HepG2 (cell line): ENCODE data around the gene TSPAN5.

Source experiments
- ATAD3A ChIP-seq: sonication (generic); formaldehyde crosslinking; IDR thresholded peaks from 2 replicates; pipeline ENCODE4 v1.4.0; 2020; ENCODE audit warnings: missing genetic modification reagents
- EHMT2 ChIP-seq: fragments of 200-600 bp; sonication (generic); IDR thresholded peaks from 2 replicates; pipeline ENCODE4 v1.7.0; 2017; ENCODE audit warnings: antibody characterized with exemption, low read depth, low read length, borderline replicate concordance
- FOXJ3 ChIP-seq: sonication (generic); formaldehyde crosslinking; IDR thresholded peaks from 2 replicates; pipeline ENCODE4 v1.4.0; 2020; ENCODE audit warnings: missing genetic modification reagents, mild to moderate bottlenecking, borderline replicate concordance
- JUND ChIP-seq: sonication (generic); formaldehyde crosslinking; IDR thresholded peaks from 2 replicates; pipeline ENCODE4 v1.8.0; 2022; ENCODE audit warnings: mild to moderate bottlenecking, missing genetic modification reagents
- POLR2AphosphoS5 ChIP-seq: IDR thresholded peaks from 2 replicates; pipeline ENCODE4 v1.6.1; 2012; ENCODE audit warnings: low read depth, low read length
- TAF1 ChIP-seq: sonication (generic); formaldehyde crosslinking; IDR thresholded peaks from 2 replicates; pipeline ENCODE4 v1.4.0; 2020; ENCODE audit warnings: missing genetic modification reagents
- ZNF747 ChIP-seq: sonication (generic); formaldehyde crosslinking; IDR thresholded peaks from 2 replicates; pipeline ENCODE4 v1.8.1; 2023; ENCODE audit warnings: missing genetic modification reagents, mild to moderate bottlenecking, borderline replicate concordance
- TF ChIP-seq, protein P1 (sequence below): sonication (generic); formaldehyde crosslinking; IDR thresholded peaks from 2 replicates; pipeline ENCODE4 v1.5.0; 2020; ENCODE audit warnings: mild to moderate bottlenecking, missing genetic modification reagents, moderate library complexity
- TF ChIP-seq, protein P2 (sequence below), 2 experiments: sonication (generic) in 1 of 2; formaldehyde crosslinking in 1 of 2; IDR thresholded peaks; 2 replicates each; pipeline versions ENCODE4 v1.5.1 to v1.6.1; 2011 to 2020; ENCODE audit warnings: borderline replicate concordance in 1 of 2, low read depth in 1 of 2, low read length in 1 of 2, mild to moderate bottlenecking in 1 of 2, missing genetic modification reagents in 1 of 2, moderate library complexity in 1 of 2
- TF ChIP-seq, protein P3 (sequence below): IDR thresholded peaks from 2 replicates; pipeline ENCODE4 v1.4.0; 2020; ENCODE audit warnings: mild to moderate bottlenecking, missing genetic modification reagents
- TF ChIP-seq, protein P4 (sequence below), 2 experiments: IDR thresholded peaks; 2 replicates each; pipeline ENCODE4 v1.6.1; 2011 to 2012; ENCODE audit warnings: low read length in 2 of 2, borderline replicate concordance in 1 of 2, low read depth in 1 of 2, mild to moderate bottlenecking in 1 of 2, moderate library complexity in 1 of 2

DNA sequence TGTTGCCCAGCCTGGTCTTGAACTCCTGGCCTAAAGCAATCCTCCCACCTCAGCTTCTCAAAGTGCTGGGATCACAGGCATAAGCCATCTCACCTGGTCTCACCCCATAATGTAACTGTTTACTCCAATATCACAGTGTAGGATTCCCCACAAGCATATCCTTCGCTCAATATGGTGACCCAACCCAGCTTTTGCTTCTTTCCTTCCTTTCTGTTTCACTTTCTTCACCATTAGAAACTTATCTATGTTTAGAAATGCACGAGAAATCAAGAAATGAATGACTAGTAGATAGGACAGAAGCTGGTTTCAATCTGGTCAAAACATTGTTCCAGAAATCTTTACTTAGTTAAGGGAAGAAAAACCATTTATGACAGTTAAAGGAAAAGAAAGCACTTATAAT is 18.9 kb downstream of the TSPAN5 start:
- TF ChIP-seq, protein P1, sequence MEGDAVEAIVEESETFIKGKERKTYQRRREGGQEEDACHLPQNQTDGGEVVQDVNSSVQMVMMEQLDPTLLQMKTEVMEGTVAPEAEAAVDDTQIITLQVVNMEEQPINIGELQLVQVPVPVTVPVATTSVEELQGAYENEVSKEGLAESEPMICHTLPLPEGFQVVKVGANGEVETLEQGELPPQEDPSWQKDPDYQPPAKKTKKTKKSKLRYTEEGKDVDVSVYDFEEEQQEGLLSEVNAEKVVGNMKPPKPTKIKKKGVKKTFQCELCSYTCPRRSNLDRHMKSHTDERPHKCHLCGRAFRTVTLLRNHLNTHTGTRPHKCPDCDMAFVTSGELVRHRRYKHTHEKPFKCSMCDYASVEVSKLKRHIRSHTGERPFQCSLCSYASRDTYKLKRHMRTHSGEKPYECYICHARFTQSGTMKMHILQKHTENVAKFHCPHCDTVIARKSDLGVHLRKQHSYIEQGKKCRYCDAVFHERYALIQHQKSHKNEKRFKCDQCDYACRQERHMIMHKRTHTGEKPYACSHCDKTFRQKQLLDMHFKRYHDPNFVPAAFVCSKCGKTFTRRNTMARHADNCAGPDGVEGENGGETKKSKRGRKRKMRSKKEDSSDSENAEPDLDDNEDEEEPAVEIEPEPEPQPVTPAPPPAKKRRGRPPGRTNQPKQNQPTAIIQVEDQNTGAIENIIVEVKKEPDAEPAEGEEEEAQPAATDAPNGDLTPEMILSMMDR = no peak
- TF ChIP-seq POLR2AphosphoS5 (no peak), FOXJ3 (no peak), JUND (CRISPR knock-in tag) (no peak), ZNF747 (CRISPR knock-in tag) (no peak), EHMT2 (no peak), TAF1 (no peak), ATAD3A (no peak)
- TF ChIP-seq, protein P2, sequence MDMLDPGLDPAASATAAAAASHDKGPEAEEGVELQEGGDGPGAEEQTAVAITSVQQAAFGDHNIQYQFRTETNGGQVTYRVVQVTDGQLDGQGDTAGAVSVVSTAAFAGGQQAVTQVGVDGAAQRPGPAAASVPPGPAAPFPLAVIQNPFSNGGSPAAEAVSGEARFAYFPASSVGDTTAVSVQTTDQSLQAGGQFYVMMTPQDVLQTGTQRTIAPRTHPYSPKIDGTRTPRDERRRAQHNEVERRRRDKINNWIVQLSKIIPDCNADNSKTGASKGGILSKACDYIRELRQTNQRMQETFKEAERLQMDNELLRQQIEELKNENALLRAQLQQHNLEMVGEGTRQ (IDR thresholded peaks at IDR 0.05; ENCODE audit: low read depth, low read length) = no peak
- TF ChIP-seq, protein P2 (CRISPR knock-in tag; IDR thresholded peaks at IDR 0.05; ENCODE audit: borderline replicate concordance) = no peak
- TF ChIP-seq, protein P3, sequence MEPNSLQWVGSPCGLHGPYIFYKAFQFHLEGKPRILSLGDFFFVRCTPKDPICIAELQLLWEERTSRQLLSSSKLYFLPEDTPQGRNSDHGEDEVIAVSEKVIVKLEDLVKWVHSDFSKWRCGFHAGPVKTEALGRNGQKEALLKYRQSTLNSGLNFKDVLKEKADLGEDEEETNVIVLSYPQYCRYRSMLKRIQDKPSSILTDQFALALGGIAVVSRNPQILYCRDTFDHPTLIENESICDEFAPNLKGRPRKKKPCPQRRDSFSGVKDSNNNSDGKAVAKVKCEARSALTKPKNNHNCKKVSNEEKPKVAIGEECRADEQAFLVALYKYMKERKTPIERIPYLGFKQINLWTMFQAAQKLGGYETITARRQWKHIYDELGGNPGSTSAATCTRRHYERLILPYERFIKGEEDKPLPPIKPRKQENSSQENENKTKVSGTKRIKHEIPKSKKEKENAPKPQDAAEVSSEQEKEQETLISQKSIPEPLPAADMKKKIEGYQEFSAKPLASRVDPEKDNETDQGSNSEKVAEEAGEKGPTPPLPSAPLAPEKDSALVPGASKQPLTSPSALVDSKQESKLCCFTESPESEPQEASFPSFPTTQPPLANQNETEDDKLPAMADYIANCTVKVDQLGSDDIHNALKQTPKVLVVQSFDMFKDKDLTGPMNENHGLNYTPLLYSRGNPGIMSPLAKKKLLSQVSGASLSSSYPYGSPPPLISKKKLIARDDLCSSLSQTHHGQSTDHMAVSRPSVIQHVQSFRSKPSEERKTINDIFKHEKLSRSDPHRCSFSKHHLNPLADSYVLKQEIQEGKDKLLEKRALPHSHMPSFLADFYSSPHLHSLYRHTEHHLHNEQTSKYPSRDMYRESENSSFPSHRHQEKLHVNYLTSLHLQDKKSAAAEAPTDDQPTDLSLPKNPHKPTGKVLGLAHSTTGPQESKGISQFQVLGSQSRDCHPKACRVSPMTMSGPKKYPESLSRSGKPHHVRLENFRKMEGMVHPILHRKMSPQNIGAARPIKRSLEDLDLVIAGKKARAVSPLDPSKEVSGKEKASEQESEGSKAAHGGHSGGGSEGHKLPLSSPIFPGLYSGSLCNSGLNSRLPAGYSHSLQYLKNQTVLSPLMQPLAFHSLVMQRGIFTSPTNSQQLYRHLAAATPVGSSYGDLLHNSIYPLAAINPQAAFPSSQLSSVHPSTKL (CRISPR knock-in tag) = no peak
- TF ChIP-seq, protein P4, sequence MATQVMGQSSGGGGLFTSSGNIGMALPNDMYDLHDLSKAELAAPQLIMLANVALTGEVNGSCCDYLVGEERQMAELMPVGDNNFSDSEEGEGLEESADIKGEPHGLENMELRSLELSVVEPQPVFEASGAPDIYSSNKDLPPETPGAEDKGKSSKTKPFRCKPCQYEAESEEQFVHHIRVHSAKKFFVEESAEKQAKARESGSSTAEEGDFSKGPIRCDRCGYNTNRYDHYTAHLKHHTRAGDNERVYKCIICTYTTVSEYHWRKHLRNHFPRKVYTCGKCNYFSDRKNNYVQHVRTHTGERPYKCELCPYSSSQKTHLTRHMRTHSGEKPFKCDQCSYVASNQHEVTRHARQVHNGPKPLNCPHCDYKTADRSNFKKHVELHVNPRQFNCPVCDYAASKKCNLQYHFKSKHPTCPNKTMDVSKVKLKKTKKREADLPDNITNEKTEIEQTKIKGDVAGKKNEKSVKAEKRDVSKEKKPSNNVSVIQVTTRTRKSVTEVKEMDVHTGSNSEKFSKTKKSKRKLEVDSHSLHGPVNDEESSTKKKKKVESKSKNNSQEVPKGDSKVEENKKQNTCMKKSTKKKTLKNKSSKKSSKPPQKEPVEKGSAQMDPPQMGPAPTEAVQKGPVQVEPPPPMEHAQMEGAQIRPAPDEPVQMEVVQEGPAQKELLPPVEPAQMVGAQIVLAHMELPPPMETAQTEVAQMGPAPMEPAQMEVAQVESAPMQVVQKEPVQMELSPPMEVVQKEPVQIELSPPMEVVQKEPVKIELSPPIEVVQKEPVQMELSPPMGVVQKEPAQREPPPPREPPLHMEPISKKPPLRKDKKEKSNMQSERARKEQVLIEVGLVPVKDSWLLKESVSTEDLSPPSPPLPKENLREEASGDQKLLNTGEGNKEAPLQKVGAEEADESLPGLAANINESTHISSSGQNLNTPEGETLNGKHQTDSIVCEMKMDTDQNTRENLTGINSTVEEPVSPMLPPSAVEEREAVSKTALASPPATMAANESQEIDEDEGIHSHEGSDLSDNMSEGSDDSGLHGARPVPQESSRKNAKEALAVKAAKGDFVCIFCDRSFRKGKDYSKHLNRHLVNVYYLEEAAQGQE (IDR thresholded peaks at IDR 0.05; ENCODE audit: borderline replicate concordance in 1 of 2, low read depth in 1 of 2, low read length in 2 of 2) = no peak
